ENCODE results near the gene FAM163A. TPM values are rescaled to one million over a fixed set of nuclear protein-coding genes. Genes with fewer than 3 reads are reported as not detected.
"Not testable (repeated sequence)": the region's sequence is repeated elsewhere in the genome, so short reads cannot be mapped to it uniquely, and the experiment has no call there.

Gene FAM163A
- total RNA-seq, 4 donors from 2014 or later, result 0.29 TPM; not detected in 3

GRCh38 chr1:179803918-179804317, 60.8 kb downstream of the FAM163A start:
- no peaks in the 10 kb centered on the region for H3K36me3 ChIP-seq
- no peak for DNase-seq (ENCODE audit: low spot score in 2 of 2)
- H3K27ac ChIP-seq, result no peak overlapping the region
- 58% methylated on average over 1 of the region's 1 CpG for WGBS
- H3K4me3 ChIP-seq, result no peak overlapping the region
- no peaks in the 10 kb centered on the region for H3K9me3 ChIP-seq
- no peaks in the 10 kb centered on the region for H3K4me1 ChIP-seq
- H3K27me3 ChIP-seq, result no peaks in the 10 kb centered on the region
- TF ChIP-seq POLR2AphosphoS5 (IDR thresholded peaks at IDR 0.05) (no peak), POLR2A (IDR thresholded peaks at IDR 0.05) (no peak), EP300 (IDR thresholded peaks at IDR 0.05) (no peak)
- TF ChIP-seq, protein P1, sequence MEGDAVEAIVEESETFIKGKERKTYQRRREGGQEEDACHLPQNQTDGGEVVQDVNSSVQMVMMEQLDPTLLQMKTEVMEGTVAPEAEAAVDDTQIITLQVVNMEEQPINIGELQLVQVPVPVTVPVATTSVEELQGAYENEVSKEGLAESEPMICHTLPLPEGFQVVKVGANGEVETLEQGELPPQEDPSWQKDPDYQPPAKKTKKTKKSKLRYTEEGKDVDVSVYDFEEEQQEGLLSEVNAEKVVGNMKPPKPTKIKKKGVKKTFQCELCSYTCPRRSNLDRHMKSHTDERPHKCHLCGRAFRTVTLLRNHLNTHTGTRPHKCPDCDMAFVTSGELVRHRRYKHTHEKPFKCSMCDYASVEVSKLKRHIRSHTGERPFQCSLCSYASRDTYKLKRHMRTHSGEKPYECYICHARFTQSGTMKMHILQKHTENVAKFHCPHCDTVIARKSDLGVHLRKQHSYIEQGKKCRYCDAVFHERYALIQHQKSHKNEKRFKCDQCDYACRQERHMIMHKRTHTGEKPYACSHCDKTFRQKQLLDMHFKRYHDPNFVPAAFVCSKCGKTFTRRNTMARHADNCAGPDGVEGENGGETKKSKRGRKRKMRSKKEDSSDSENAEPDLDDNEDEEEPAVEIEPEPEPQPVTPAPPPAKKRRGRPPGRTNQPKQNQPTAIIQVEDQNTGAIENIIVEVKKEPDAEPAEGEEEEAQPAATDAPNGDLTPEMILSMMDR (IDR thresholded peaks at IDR 0.05), result no peak

GRCh38 chr1:179804417-179804816, 61.3 kb downstream of the FAM163A start:
- not testable (repeated sequence) for H3K9me3 ChIP-seq; DNase-seq (ENCODE audit: low spot score in 2 of 2); H3K4me3 ChIP-seq; H3K27me3 ChIP-seq; H3K4me1 ChIP-seq; H3K36me3 ChIP-seq; H3K27ac ChIP-seq
- 97% methylated on average over 2 of the region's 2 CpGs for WGBS

DNA sequence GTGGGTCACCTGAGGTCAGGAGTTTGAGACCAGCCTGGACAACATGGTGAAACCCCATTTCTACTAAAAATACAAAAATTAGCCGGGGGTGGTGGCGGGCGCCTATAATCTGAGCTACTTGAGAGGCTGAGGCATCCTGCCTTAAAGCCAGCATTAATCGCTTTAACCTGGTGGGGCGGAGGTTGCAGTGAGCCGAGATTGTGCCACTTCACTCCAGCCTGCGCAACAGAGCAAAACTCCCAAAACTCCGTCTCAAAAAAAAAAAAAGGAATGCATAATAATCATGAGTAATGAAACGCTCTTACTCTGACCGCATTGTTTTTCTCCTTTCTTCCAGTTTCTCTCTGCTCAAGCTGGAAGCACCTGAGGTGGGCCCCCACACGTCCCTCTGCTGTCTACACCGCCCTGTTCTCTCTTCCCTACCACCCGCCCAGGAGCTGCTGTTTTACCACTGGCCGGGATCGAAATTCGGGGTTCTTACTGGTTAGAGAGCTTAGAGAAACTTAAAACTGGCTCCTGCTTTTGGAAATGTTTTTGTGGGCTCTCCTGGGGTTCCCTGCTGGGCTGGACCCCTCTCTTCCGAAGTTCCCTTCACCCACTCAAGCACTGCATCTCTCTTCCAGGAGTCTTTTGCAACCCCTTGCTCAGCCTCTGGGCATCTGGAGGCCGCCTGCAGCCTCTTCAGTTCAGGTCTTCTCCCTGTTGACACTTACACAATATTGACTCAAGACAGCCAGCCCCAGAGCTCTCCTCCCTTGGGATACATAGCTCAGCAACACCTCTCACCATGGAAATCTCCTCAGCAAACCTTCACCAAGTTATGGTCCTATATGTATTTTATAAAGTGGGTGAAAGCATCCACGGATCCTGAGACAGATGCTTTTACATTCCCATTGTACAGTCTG, 62.5 kb downstream of the FAM163A start:
- TF ChIP-seq, protein P1 (IDR thresholded peaks at IDR 0.05), result no peak
- TF ChIP-seq EP300 (IDR thresholded peaks at IDR 0.05) (no peak), POLR2A (IDR thresholded peaks at IDR 0.05) (no peak), POLR2AphosphoS5 (IDR thresholded peaks at IDR 0.05) (no peak)
- no peak for DNase-seq (ENCODE audit: low spot score in 2 of 2)

GRCh38 chr1:179806333-179806732, 63.2 kb downstream of the FAM163A start:
- H3K27ac ChIP-seq, result no peak overlapping the region
- no peak for DNase-seq (ENCODE audit: low spot score in 2 of 2)
- peaks cover 4% of the 10 kb centered on the region for H3K4me1 ChIP-seq
- no peaks in the 10 kb centered on the region for H3K27me3 ChIP-seq
- no peaks in the 10 kb centered on the region for H3K36me3 ChIP-seq
- no peaks in the 10 kb centered on the region for H3K9me3 ChIP-seq
- WGBS, result 62% methylated on average over 4 of the region's 4 CpGs
- TF ChIP-seq POLR2AphosphoS5 (IDR thresholded peaks at IDR 0.05), result no peak
- no peak for TF ChIP-seq POLR2A (IDR thresholded peaks at IDR 0.05)
- no peak overlapping the region for H3K4me3 ChIP-seq

More for the DNA sequence above, 62.5 kb downstream of the FAM163A start:
- no peak overlapping the region for H3K27ac ChIP-seq
- no peaks in the 10 kb centered on the region for H3K9me3 ChIP-seq
- no peaks in the 10 kb centered on the region for H3K36me3 ChIP-seq
- WGBS, result 91% methylated on average over 19 of the region's 19 CpGs
- H3K27me3 ChIP-seq, result no peaks in the 10 kb centered on the region
- H3K4me1 ChIP-seq, result peaks cover 4% of the 10 kb centered on the region
- no peak overlapping the region for H3K4me3 ChIP-seq

GRCh38 chr1:179807291-179807690, 64.2 kb downstream of the FAM163A start:
- 93% methylated on average over 9 of the region's 9 CpGs for WGBS

More at GRCh38 chr1:179807291-179807690, 64.2 kb downstream of the FAM163A start:
- H3K36me3 ChIP-seq, result no peaks in the 10 kb centered on the region
- H3K9me3 ChIP-seq, result no peaks in the 10 kb centered on the region
- no peak overlapping the region for H3K27ac ChIP-seq
- no peak for DNase-seq (ENCODE audit: low spot score in 2 of 2)
- TF ChIP-seq POLR2AphosphoS5 (IDR thresholded peaks at IDR 0.05) (no peak), EP300 (IDR thresholded peaks at IDR 0.05) (no peak), POLR2A (IDR thresholded peaks at IDR 0.05) (no peak)
- TF ChIP-seq, protein P1 (IDR thresholded peaks at IDR 0.05), result no peak
- H3K27me3 ChIP-seq, result no peaks in the 10 kb centered on the region
- H3K4me1 ChIP-seq, result peaks cover 4% of the 10 kb centered on the region
- H3K4me3 ChIP-seq, result no peak overlapping the region

Measured in suprapubic skin (tissue), 4 donors.